CD8-positive, alpha-beta memory T cell (primary cell): Measurements from ENCODE around the gene VRK3. TPM values are rescaled to one million over a fixed set of nuclear protein-coding genes. Genes with fewer than 3 reads are reported as not detected.

Source experiments
- CTCF ChIA-PET: fragments of 350-600 bp; sonication (Branson Sonifier 250); formaldehyde crosslinking; loops from one replicate; lab custom pipeline; 2021; ENCODE audit warnings: antibody characterized with exemption; lab: Charles Lee
- POLR2A ChIA-PET: fragments of 350-600 bp; sonication (Branson Sonifier 250); formaldehyde crosslinking; loops from one replicate; lab custom pipeline; 2021; ENCODE audit warnings: antibody characterized with exemption; lab: Charles Lee
- DNase-seq, 5 donors: peaks; one replicate each; pipeline versions ENCODE4 v3.0.0 to v3.0.0-alpha.2; 2020 to 2022; ENCODE audit warnings: mixed read lengths in 1 of 5
- H3K27ac ChIP-seq: one replicate; pipeline ENCODE4 v1.7.0; 2013; ENCODE audit warnings: low read depth, mild to moderate bottlenecking, low read length, moderate library complexity
- H3K27me3 ChIP-seq: 2 replicates; pipeline ENCODE4 v1.7.0; 2013; ENCODE audit warnings: low read length, mild to moderate bottlenecking; ENCODE audit not compliant: insufficient read depth, poor library complexity, severe bottlenecking
- H3K36me3 ChIP-seq: 2 replicates; pipeline ENCODE4 v1.7.0; 2013; ENCODE audit warnings: mild to moderate bottlenecking, low read length, moderate library complexity; ENCODE audit not compliant: insufficient read depth
- H3K4me1 ChIP-seq: 2 replicates; pipeline ENCODE4 v1.7.0; 2013; ENCODE audit warnings: mild to moderate bottlenecking, low read length, moderate library complexity; ENCODE audit not compliant: insufficient read depth
- H3K4me3 ChIP-seq: 2 replicates; pipeline ENCODE4 v1.7.0; 2013; ENCODE audit warnings: mild to moderate bottlenecking, low read length
- H3K9me3 ChIP-seq: 2 replicates; pipeline ENCODE4 v1.7.0; 2013; ENCODE audit warnings: mild to moderate bottlenecking, low read length
- H3K27ac Mint-ChIP-seq, 8 donors: one replicate each; pipeline ENCODE4 v1.8.0; 2020 to 2021; ENCODE audit warnings: mixed read lengths in 8 of 8, mild to moderate bottlenecking in 6 of 8, inconsistent platforms in 3 of 8, moderate library complexity in 3 of 8
- H3K27me3 Mint-ChIP-seq, 2 donors: one replicate each; pipeline ENCODE4 v1.8.0; 2020 to 2021; ENCODE audit warnings: mixed read lengths in 2 of 2, mild to moderate bottlenecking in 1 of 2, moderate library complexity in 1 of 2
- H3K36me3 Mint-ChIP-seq, 3 donors: one replicate each; pipeline ENCODE4 v1.8.0; 2020 to 2021; ENCODE audit warnings: mixed read lengths in 3 of 3, inconsistent platforms in 1 of 3, mild to moderate bottlenecking in 1 of 3
- H3K4me1 Mint-ChIP-seq, 3 donors: one replicate each; pipeline ENCODE4 v1.8.0; 2020 to 2021; ENCODE audit warnings: mixed read lengths in 3 of 3, inconsistent platforms in 1 of 3, mild to moderate bottlenecking in 1 of 3
- H3K4me3 Mint-ChIP-seq, 7 donors: one replicate each; pipeline ENCODE4 v1.8.0; 2020 to 2021; ENCODE audit warnings: mixed read lengths in 7 of 7, mild to moderate bottlenecking in 6 of 7, moderate library complexity in 4 of 7, inconsistent platforms in 2 of 7
- H3K9me3 Mint-ChIP-seq, 5 donors: one replicate each; pipeline ENCODE4 v1.8.0; 2020 to 2022; ENCODE audit warnings: mixed read lengths in 5 of 5, mild to moderate bottlenecking in 3 of 5, moderate library complexity in 2 of 5, inconsistent platforms in 1 of 5
- polyA plus RNA-seq: library from polyadenylated mRNA; unstranded; fragments of 300-500 nt; fragmentation: Illumina TruSeq; gene quantifications from one replicate; pipeline ENCODE4 v1.2.3, GENCODE V29; 2021
- total RNA-seq, 2 experiments: library from RNA; stranded (reverse); gene quantifications; one replicate each; pipeline ENCODE4 v1.2.3, GENCODE V29; 2021

The VRK3 gene
- total and polyA plus RNA-seq, 3 experiments from 2014 or later, result 62.4 to 92.7 (median 66.5) TPM

GRCh38 chr19:49927526-49928264 is 97.5 kb downstream of the VRK3 start:
- Histone ChIP-seq H3K4me3 (peak overlapping the region; percentile 20), H3K9me3 (no peaks in the 10 kb centered on the region), H3K36me3 (peaks cover 24% of the 10 kb centered on the region), H3K27ac (no peak overlapping the region), H3K4me1 (peaks cover 39% of the 10 kb centered on the region), H3K27me3 (no peaks in the 10 kb centered on the region)
- peaks cover 0 to 55% (median 8%) of the 10 kb centered on the region in 3 donors for H3K36me3 Mint-ChIP-seq
- H3K9me3 Mint-ChIP-seq, result peaks cover 0 to 3% (median 0%) of the 10 kb centered on the region in 5 donors
- H3K4me1 Mint-ChIP-seq, result peaks cover 55 to 76% (median 60%) of the 10 kb centered on the region in 3 donors
- H3K4me3 Mint-ChIP-seq, result peak overlapping the region; percentile 92 to 99 (median 98)
- DNase-seq, result no peak
- peaks cover 0 to 7% of the 10 kb centered on the region in 2 donors for H3K27me3 Mint-ChIP-seq
- H3K27ac Mint-ChIP-seq, result peak overlapping the region; percentile 43 to 99 (median 92)
- ChIA-PET POLR2A (interaction anchor here (0.7 kb wide), 1 partner anchor 45 kb away, joined by 3 read pairs; no protein-coding TSS in a partner anchor), CTCF (no interaction called here)

- Histone ChIP-seq H3K36me3 (peaks cover 30% of the 10 kb centered on the region), H3K27ac (no peak overlapping the region), H3K27me3 (no peaks in the 10 kb centered on the region), H3K4me1 (peaks cover 34% of the 10 kb centered on the region), H3K4me3 (no peak overlapping the region), H3K9me3 (no peaks in the 10 kb centered on the region)
- H3K9me3 Mint-ChIP-seq, result peaks cover 0 to 3% (median 0%) of the 10 kb centered on the region in 5 donors
- peaks cover 0 to 66% (median 8%) of the 10 kb centered on the region in 3 donors for H3K36me3 Mint-ChIP-seq
- ChIA-PET CTCF (no interaction called here), POLR2A (no interaction called here)
- peak overlapping the region in 2 of 7 donors; percentile 31 to 52 for H3K4me3 Mint-ChIP-seq
- DNase-seq, result no peak
- peak overlapping the region in 1 of 8 donors; percentile 61 for H3K27ac Mint-ChIP-seq
- H3K4me1 Mint-ChIP-seq, result peaks cover 48 to 76% (median 58%) of the 10 kb centered on the region in 3 donors
- H3K27me3 Mint-ChIP-seq, result peaks cover 0 to 7% of the 10 kb centered on the region in 2 donors
These were observed 98.7 kb downstream of the VRK3 start for GRCh38 chr19:49926515-49926914.

Other genes starting within 250 kb of the VRK3 start
- gene FUZ, start 212.1 kb downstream of the VRK3 start, total RNA-seq, result 10 to 100 TPM; 26.1 to 30.1 TPM
- 4.5 TPM for gene FUZ, start 212.1 kb downstream of the VRK3 start, polyA plus RNA-seq
- 10 to 100 TPM; 42.3 to 47.2 TPM for gene MED25, start 207.1 kb downstream of the VRK3 start, total RNA-seq
- 23.7 TPM for gene MED25, start 207.1 kb downstream of the VRK3 start, polyA plus RNA-seq
- gene PTOV1, start 174.2 kb downstream of the VRK3 start, total RNA-seq, result 10 to 100 TPM; 91.9 to 93.7 TPM
- gene PTOV1, start 174.2 kb downstream of the VRK3 start, polyA plus RNA-seq, result 47.7 TPM
- gene PNKP, start 157.8 kb downstream of the VRK3 start, total RNA-seq, result 10 to 100 TPM; 91.6 to 98.7 TPM
- gene PNKP, start 157.8 kb downstream of the VRK3 start, polyA plus RNA-seq, result 28.4 TPM
- 10 to 100 TPM; 32.8 to 33.6 TPM for gene AKT1S1, start 148.0 kb downstream of the VRK3 start, total RNA-seq
- 4.7 TPM for gene AKT1S1, start 148.0 kb downstream of the VRK3 start, polyA plus RNA-seq
- 10 to 100 TPM; 31.7 to 33.5 TPM for gene TBC1D17, start 147.7 kb downstream of the VRK3 start, total RNA-seq
- gene TBC1D17, start 147.7 kb downstream of the VRK3 start, polyA plus RNA-seq, result 16.8 TPM
- gene IL4I1, start 128.5 kb downstream of the VRK3 start, total RNA-seq, result 10 to 100 TPM; 35.6 to 39.1 TPM
- 13.1 TPM for gene IL4I1, start 128.5 kb downstream of the VRK3 start, polyA plus RNA-seq
- gene ATF5, start 96.2 kb downstream of the VRK3 start, total RNA-seq, result 10 to 100 TPM; 57.7 to 59.9 TPM
- 1.7 TPM for gene ATF5, start 96.2 kb downstream of the VRK3 start, polyA plus RNA-seq
- gene NUP62, start 95.9 kb downstream of the VRK3 start, total RNA-seq, result 100 to 1,000 TPM; 223 to 231 TPM
- gene NUP62, start 95.9 kb downstream of the VRK3 start, polyA plus RNA-seq, result 73.7 TPM
- gene SIGLEC11, start 64.2 kb downstream of the VRK3 start, total RNA-seq, result not detected
- gene SIGLEC11, start 64.2 kb downstream of the VRK3 start, polyA plus RNA-seq, result not detected
- 1 to 10 TPM; 8.5 to 9.8 TPM for gene ZNF473, start 633 bp upstream of the VRK3 start, total RNA-seq
- gene ZNF473, start 633 bp upstream of the VRK3 start, polyA plus RNA-seq, result 4.5 TPM
- not detected for gene IZUMO2, start 137.9 kb upstream of the VRK3 start, total RNA-seq
- gene IZUMO2, start 137.9 kb upstream of the VRK3 start, polyA plus RNA-seq, result not detected
- gene MYH14, start 178.2 kb upstream of the VRK3 start, total RNA-seq, result not detected
- not detected for gene MYH14, start 178.2 kb upstream of the VRK3 start, polyA plus RNA-seq